Kidney glomerular epithelial cell (primary cell): ENCODE results near the gene UCHL5.
"Not testable (repeated sequence)": the region's sequence is repeated elsewhere in the genome, so short reads cannot be mapped to it uniquely, and the experiment has no call there.

ENCODE experiments used
- DNase-seq: peaks from one replicate; lab custom pipeline; 2025; lab: John Stamatoyannopoulos, UW

The UCHL5 gene

DNA sequence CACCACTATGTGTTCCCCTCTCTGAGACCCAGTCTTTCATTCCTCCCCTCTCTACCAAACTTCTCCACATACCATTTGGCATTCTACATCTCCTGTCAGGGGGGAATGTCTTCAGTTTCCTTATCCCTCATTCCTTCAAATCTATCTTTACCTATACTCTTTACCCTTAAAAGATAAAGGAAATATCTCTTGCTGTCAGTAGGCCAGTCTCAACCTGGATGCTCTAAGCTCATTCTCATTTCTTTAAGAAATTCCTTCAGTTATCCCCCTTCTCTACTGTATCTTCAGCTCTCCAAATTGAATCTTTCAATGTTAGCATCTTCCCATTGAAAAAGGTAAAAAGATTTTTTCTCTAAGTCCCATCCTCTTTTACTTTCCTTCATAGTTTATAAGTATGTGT is 6.8 kb upstream of the UCHL5 start:
- DNase-seq: no peak

DNA sequence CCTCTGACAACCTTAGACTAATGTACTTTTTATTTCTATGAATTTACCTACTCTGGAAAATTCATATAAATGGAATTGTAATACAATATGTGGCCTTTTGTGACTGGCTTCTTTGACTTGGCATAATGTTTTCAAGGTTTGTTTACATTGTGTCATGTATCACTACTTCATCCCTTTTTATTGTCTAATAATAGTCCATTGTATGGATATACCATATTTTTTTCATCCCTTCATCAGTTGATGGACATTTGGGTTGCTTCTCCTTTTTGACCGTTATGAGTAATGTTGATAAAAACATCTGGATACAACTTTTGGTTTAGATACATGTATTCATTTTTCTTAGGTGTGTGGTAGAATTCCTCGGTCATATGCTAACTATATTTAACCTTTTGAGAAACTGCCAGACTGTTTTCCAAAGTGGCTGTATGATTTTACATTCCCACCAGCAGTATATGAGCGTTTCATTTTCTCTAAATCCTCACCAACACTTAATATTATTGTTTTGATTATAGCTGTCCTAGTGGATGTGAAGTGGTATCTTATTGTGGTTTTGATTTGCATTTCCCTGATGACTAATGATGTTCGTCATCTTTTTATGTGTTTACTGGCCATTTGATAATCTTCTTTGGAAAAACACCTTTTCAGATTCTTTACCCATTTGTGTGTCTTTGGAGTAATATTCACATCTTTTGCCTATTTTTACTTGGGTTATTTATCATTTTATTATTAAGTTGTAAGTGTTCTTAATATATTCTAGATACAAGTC is 3.7 kb upstream of the UCHL5 start:
- no peak for DNase-seq

DNA sequence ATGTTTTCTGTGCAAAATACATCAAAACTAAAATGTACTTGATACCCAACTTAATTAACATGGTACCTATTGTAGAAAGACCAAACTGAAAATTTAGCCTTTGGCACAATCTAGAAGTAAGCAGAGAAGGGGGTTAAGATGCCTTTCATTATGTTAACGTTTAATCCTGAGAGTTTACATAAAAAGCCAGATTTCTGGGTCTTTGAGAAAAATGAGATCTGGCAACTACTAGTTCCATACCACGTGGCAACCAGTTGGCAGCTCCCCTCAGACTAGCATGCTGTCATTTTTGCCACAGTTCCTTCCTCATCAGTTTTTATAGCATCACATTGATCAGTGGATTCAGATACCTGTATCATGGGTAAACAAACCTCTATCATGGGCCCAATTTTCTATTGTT is 1.8 kb upstream of the UCHL5 start:
- no peak for DNase-seq

DNA sequence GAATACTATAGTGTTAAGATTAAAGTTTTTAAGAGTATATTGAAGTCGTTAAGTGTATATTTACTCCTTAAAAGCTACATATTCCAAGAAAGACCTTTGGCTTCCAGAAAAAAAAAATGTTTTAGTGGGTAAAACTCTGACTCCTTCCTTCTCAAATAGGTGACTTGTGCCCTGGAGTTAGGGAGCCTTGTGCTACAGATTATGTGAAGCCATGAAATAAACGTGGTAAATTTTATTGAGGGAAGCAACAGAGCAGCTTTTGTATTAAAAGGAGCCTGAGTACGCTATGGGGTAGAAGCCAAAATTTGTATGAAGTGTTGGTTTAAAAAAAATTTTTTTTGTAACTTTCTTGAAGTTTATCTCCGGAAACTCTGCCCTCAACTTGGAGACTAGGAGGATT is 1.2 kb upstream of the UCHL5 start:
- peak; percentile 19 for DNase-seq

DNA sequence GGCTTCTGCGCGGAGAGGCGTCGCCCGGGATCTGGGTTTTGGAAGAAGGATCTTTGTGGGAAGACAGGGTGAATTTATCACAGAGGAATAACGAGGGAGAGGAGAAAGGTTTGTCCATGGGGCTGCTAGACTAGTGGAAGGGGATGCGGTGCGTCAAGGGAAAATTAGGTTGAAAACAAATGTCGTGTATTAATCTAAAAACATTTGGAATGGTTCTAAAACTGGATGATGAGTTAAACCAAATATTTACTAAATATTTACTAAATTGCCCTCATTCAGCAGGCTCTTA is 899 bp upstream of the UCHL5 start:
- no peak for DNase-seq

DNA sequence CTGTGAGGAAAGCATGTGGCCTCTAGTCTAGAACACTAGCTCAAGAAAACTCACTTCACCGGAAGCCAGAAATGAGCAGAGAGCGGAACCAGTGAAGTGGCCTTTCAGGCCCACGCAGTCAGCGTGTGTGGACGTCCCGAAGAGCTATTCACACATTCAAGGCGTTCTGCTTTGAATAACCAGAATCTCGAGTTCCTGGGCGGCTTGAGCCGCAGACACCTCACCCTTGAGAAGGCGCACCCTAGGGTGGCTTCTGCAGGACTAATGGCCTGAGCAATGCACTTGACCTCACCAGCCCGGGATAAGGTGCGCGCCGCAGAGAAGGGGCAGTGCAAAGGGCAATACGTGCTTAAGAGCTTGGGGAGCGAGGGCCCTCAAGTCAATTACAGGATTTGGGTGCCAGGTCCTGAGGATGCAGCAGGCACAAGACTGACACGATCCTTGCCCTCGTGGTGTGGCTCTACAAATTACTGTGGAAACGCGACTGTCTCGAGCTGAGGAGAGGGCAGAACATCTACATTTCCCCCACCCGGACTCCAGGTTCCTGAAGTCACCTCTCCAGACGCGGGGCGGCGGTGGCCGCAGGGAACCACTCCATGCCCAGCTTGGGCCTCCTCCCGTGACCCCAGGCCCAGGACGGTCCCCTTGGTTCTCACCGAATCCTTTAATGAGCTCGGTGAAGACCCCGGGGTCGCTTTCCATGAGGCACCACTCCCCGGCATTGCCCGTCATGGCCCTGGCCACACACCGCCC is 455 bp downstream of the UCHL5 start:
- peak; percentile 7 for DNase-seq

DNA sequence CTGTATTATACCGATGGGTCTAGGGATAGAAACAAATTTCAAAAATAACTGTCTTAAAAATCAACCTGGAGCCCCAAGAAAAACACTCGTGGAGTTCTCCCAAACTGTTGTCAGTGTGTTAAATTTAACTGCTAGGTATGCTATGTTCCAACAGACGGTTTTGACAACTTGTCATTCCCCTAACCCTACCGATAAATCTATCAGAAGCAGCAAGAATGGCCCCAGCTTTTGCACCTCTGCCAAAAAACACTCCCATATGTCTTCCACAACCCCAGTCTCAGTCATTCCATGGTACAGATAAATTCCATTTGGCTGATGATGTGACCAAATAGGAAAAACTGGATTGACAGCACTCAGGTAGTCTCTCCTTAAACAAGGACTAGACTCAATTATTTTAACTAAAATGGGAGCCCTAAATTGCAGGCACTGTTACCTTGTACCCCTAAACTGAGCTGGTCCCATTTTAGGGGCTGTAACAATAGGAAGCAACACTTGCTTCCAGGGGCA is 4.9 kb downstream of the UCHL5 start:
- no peak for DNase-seq

DNA sequence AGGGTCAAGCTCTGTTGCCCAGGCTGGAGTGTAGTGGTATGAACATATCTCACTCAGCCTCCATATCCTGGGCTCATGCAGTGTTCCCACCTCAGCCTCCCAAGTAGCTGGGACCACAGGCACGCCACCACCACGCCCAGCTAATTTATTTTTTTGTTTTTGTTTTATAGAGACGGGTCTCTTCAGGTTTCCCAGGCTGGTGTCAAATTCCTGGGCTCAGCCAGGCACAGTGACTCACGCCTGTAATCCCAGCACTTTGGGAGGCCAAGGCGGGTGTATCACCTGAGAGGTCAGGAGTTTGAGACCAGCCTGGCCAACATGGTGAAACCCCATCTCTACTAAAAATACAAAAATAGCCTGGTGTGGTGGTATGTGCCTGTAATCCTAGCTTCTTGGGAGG is 10.2 kb downstream of the UCHL5 start:
- not testable (repeated sequence) for DNase-seq

DNA sequence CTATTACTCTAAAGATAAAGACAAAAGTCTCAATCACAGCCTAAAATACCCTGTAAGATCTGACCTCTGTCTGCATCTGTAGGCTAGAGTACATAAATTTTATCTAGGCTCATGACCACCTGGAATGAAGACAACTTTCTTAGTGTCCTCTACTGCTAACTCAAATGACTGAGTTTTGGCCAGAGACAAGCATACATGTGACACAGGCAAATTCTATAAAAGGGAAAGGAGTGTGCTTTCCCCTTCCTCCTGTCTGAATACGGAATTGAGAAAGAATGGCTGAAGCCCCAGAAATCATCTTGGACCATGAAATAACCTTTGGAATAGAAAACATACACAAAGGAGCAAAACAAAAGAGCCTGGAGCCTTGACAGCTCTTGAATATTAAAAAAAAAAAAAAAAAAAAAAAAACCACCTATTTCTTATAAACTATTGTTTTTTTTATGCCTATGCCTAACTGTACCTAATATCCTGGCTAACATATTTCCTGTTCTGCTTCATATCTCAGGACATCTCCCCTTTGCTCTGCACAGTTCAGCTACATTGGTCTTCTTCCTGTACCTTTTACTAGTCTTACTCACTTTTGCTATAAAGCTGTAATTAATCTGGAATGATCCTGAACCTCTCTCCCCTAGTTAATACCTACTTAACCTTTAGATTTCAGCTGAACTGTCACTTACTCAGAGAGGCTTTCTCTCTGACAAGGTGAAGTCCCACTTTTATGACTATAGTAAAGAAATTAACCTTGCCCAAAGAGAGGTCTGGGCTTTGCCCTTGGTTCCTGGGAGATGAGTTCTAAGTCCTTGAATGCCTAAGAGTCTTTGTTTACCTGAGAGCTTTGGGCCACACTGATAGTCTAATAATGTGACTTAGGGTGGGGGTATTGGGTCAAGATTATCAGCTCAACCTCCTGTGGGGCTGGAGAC is 16.1 kb downstream of the UCHL5 start:
- no peak for DNase-seq

DNA sequence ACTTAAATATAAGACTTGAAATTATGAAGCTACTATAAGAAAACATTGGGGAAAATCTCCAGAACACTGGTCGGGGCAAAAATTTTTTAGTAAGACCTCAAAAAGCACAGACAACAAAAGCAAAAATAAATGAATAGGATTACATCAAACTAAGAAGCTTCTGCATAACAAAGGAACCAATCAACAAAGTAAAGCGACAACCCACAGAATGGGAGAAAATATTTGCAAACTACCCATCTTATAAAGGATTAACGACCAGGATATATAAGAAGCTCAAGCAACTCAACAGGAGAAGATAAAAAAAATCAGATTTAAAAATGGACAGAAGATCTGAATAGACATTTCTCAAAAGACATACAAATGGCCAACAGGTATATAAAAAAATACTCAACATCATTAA is 19.1 kb downstream of the UCHL5 start:
- no peak for DNase-seq

DNA sequence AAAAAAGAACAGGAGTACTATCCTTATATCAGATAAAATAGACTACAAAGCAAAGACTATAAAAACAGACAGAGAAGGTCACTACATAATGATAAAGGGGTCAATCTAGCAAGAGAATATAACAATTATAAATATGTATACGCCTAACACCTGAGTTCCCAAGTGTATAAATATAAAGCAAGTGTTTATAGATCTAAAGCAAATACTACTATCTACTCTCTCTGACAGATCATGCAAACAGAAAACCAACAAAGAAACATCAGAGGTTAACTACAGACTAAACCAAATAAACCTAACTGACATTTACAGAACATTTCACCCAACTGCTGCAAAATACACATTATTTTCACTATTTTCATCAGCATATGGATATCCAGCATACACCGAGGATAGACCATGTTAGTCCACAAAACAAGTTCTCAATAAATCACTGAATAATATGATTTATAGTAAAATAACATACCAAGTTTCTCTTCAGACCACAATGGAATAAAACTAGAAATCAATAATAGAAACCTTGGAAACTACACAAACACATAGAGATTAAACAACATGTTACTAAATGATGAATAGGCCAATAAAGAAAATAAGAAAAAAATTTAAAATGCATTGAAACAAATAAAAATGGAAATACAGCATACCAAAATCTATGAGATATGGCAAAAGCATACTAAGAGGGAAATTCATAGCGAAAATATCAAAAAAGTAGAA is 22.7 kb downstream of the UCHL5 start:
- no peak for DNase-seq

DNA sequence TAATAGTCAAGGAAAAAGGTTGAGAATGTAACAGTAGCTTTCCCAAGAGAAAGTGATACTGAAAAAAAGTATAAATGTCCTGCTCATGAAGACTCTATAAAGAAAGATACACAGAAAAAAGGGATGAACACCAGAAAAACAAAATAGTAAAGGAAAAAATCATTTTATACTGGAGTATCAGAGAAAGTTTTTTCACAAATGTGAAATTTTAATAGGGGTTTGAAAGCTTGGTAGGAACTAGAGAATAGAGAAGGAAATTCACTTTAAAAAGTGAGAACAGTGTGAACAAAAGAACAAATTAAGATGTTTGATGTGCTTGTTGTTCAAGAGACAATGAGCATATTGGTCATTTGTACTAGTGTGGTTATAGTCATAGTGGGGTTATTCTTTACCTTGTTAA is 25.6 kb downstream of the UCHL5 start:
- DNase-seq: no peak

DNA sequence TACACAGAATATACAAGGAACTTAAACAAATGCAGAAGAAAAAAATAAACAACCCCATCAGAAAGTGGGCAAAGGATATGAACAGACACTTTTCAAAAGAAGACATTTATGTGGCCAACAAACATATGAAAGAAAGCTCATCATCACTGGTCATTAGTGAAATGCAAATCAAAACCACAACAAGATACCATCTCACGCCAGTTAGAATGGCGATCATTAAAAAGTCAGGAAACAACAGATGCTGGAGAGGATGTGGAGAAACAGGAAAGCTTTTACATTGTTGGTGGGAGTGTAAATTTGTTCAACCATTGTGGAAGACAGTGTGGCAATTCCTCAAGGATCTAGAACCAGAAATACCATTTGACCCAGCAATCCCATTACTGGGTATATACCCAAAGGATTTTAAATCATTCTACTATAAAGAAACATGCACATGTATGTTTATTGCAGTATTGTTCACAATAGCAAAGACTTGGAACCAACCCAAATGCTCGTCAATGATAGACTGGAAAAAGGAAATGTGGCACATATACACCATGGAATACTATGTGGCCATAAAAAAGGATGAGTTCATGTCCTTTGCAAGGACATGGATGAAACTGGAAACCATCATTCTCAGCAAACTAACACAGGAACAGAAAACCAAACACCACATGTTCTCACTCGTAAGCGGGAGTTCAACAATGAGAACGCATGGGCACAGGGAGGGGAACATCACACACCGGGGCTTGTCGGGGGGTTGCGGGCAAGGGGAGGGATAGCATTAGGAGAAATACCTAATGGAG is 26.3 kb downstream of the UCHL5 start:
- DNase-seq: not testable (repeated sequence)

DNA sequence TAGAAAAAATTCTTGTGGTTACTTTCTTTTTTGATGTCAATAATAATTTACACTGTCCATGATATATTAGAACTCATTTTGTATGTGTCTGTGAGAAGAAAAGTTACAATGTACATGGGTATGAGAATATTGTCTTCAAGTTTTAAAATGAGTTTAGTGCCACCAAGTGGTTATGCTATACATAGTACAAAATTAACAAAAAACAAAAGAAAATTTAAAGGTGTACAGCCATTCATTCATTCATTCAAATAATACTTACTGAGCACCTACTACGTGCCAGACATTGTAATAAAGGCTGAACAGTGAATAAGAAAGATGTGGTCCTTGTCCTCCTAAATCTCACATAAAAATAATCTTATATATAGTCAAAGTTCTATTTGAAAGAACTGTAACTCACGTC is 27.7 kb downstream of the UCHL5 start:
- DNase-seq: no peak

DNA sequence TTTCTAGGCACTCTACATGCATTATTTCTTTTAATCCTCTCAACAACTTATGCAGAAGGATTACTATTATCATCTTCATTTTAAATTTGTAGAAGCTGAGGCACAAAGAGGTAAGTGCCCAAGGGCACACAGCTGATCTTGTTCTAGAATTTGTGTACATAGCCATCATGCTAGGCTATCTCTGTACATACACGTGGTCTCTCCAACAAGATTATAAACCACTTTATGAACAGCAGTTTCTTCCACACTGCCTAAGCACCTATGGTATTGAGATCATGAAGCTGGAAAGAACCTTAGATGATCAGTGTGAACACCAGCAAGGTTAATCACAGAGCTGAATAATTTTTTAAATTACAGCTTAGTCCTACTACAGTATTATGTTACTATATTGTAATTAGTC is 28.9 kb downstream of the UCHL5 start:
- no peak for DNase-seq

DNA sequence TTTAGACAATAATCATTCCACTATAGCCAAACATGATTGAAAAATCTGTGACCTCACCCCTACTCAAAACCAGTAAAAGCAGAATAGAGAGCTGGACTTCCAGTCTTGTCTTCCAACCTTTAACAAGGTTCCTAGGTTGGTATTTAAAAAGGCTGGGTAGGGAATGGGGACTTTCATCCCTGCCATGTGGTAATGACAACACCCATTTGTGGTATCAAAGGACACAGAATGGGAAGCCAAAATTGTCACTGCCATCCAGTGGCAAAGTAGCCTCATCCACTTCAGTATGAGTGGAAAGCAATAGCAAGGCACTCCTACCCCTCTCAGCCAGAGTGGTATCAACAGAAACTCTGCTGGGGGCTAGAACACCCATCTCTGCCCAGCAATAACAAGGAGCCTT is 33.9 kb downstream of the UCHL5 start:
- DNase-seq: no peak

DNA sequence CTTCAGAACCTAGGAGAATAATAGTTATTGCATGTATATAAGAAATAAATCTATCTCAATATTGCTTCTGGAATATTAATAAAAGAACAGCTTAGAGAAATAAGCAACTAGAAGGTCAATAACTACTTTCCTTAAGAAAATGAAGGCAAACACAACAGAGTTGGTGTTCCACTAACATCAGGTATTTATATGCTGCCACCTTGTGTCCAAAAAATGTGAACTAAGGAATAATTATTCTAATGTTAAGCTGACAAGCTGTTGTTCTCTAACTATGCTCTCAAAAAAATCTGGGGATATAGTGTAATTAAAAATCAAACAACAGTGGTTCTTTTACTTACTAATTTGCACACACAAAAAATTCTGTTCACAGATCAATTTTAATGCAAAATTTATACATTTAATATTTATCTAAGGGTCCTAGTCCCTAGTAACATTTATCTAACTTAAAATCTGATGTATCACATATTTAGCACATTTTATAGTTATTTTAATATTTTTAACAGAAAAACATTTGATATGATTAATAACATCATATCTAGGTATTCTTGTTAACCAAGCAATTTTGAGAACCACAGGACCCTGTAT is 39.6 kb downstream of the UCHL5 start:
- DNase-seq: peak; percentile 52

DNA sequence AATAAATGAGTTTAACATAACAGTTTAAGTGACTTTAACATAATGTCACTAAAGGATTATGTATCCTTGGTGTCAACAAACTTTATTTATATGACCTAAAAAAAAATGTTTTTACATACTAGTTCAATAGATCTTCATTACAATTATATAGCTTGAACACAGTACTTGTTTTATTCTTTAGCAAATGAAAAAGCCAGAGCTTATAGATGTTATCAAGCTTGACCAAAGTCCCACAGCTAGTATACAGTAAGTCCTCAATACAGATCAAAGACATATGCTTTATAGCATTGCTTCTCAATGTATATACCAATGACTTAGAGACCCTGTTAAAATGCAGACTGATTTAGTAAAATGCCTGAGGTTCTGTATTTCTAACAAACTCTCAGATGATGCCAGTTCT is 42.4 kb downstream of the UCHL5 start:
- no peak for DNase-seq

DNA sequence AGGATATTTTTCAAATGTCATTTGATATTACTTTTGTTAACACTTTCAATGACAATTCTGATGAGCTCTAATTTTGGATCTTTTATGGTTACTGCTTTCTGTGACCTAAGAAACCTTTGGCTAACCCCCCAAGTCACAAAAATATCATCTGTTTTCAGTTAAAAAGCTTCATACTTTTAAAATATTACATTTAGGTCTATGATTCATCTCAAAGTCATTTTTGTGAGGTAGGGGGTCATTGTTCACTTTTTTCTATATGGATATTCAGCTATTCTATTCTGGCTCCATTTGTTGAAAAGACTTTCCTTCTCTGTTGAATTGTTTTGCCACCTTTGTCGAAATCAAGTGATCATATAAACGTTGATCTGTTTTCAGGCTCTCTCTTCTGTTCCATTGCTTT is 44.8 kb downstream of the UCHL5 start:
- no peak for DNase-seq

DNA sequence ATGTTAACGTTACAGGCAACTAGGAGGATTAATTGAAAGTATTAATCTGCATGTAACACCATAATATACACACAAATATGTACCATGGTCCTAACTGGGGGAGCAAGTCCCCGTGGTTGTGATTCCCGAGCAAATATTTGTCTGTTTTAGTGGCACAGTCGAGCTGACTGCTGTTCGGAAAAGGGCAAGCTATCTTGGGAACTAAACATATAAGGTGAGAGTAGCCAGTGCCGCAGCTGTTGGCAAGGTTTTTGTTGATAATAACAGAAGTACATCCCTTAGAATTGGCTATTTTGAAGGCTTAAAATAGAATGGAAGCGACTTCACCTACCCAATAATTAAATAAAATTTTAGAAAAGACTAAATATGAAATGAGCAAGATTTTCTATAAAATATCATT is 45.5 kb downstream of the UCHL5 start:
- no peak for DNase-seq

DNA sequence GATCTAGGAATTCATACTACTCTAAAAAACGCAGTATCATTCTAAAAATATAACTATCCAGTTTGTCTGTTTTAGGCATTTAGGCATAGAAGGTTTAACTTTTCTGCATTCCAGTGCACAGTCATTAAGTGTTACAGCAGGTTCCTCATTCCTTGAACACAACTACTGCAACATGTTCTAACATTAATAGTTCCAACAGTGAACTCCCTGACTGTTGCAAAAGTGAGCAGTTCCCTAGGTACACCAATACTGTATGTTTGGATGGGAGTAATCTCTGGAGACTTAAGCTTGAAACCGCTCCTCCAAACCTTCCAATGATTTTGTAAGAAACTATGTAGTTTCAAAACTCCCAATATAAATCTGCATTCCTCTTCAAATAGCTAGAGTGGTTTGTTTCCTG is 46.2 kb downstream of the UCHL5 start:
- DNase-seq: no peak
